Smooth muscle cell (in vitro differentiated cells): ENCODE measurements around the gene AKAP8. TPM values are rescaled to one million over a fixed set of nuclear protein-coding genes. Genes with fewer than 3 reads are reported as not detected.
"Not testable (repeated sequence)": the region's sequence is repeated elsewhere in the genome, so short reads cannot be mapped to it uniquely, and the experiment has no call there.

Experiments
- DNase-seq: peaks from one replicate; lab custom pipeline; 2025; ENCODE audit not compliant: unreplicated experiment; lab: John Stamatoyannopoulos, UW
- H2AFZ ChIP-seq: fragments of 200-600 bp; sonication (generic); 2 replicates; pipeline ENCODE4 v1.6.0; 2016; ENCODE audit warnings: antibody characterized with exemption, low read depth, mild to moderate bottlenecking
- H3F3A ChIP-seq: fragments of 200-600 bp; sonication (generic); 2 replicates; pipeline ENCODE4 v1.6.0; 2017; ENCODE audit warnings: antibody characterized with exemption, low read depth
- H3K27ac ChIP-seq: fragments of 200-600 bp; sonication (generic); 2 replicates; pipeline ENCODE4 v1.5.1; 2016; ENCODE audit warnings: low read depth, mild to moderate bottlenecking
- H3K27me3 ChIP-seq: fragments of 200-600 bp; sonication (generic); 2 replicates; pipeline ENCODE4 v1.6.1; 2016; ENCODE audit warnings: low read depth, mild to moderate bottlenecking
- H3K36me3 ChIP-seq: fragments of 200-600 bp; sonication (generic); 2 replicates; pipeline ENCODE4 v1.5.1; 2016; ENCODE audit warnings: low read depth
- H3K4me1 ChIP-seq: fragments of 200-600 bp; sonication (generic); 2 replicates; pipeline ENCODE4 v1.5.1; 2016; ENCODE audit warnings: low read depth
- H3K4me2 ChIP-seq: fragments of 200-600 bp; sonication (generic); 2 replicates; pipeline ENCODE4 v1.6.0; 2016; ENCODE audit warnings: mild to moderate bottlenecking
- H3K4me3 ChIP-seq: fragments of 200-600 bp; sonication (generic); 2 replicates; pipeline ENCODE4 v1.5.1; 2016; ENCODE audit warnings: mild to moderate bottlenecking
- H3K79me2 ChIP-seq: fragments of 200-600 bp; sonication (generic); 2 replicates; pipeline ENCODE4 v1.6.0; 2016; ENCODE audit warnings: low read depth, mild to moderate bottlenecking
- H3K9ac ChIP-seq: fragments of 200-600 bp; sonication (generic); 2 replicates; pipeline ENCODE4 v1.6.0; 2016; ENCODE audit warnings: low read depth
- H3K9me3 ChIP-seq: fragments of 200-600 bp; sonication (generic); replicated peaks from 2 replicates; pipeline ENCODE4 v1.5.1; 2016; ENCODE audit warnings: low read depth
- H4K20me1 ChIP-seq: fragments of 200-600 bp; sonication (generic); 2 replicates; pipeline ENCODE4 v1.6.0; 2016; ENCODE audit warnings: low read depth
- WGBS: methylation state at CpG from one replicate; pipeline ENCODE4 v1.1.7; 2016; ENCODE audit warnings: low lambda C conversion rate; 5-methylcytosine and 5-hydroxymethylcytosine counted together
- polyA plus RNA-seq: library from polyadenylated mRNA; unstranded; fragments of >200 nt; fragmentation: Nextera tagmentation; extraction: Ambion mirVana; gene quantifications from 2 replicates; pipeline ENCODE4 v1.2.1, GENCODE V29; 2016
- total RNA-seq: library from RNA; depleted of rRNA; stranded (reverse); fragments of >200 nt; gene quantifications from 2 replicates; pipeline ENCODE4 v1.2.3, GENCODE V29; 2014
- TF ChIP-seq, protein P1 (sequence below): fragments of 200-600 bp; sonication (generic); IDR thresholded peaks from 2 replicates; pipeline ENCODE4 v1.5.1; 2017; ENCODE audit warnings: borderline replicate concordance, mild to moderate bottlenecking, antibody characterized with exemption; ENCODE audit not compliant: insufficient read depth, poor library complexity, severe bottlenecking

The AKAP8 gene
- total and polyA plus RNA-seq, 2 experiments from 2014 or later, result 12.0 to 19.1 TPM

DNA sequence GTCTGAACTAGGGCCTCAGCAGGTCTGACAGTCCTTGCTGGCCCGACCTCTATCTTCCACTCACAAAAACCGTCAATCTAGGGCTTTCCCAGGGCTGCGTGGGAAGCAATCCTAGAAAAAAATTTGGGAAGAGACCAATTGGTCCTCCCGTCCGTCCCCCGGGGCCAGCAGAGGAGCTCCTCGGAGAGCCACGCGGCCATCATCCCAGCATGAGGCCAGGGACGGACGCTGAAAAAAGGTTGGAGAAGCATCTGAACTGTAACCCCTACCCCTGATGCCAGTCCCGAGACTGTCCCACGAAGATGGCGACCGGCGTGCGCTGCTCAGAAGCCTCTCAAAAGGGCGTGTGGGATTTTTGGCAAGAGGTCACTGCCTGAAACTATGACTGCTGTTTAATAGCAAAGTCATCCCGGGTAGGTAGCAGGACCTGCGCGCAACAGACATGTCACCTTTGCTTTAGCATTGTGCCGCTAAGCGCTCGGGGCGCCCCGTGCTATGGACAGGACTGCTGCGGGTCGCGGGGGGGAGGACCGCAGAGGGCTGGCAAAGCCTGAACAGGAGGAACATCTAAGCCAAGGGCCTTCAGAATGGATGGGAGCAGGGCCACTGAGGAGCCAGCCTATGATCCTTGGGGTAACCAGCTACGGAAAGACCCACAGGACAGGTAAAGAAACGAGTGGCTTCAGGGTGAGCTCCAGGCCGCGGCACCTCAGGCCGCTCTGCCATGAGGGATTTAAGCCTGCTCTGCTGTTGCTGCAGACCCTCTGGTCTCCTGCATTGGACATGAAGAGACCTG lies 10.6 kb downstream of the AKAP8 start:
- no peak overlapping the region for H3K27ac ChIP-seq
- no peak overlapping the region for H3K9ac ChIP-seq
- peaks cover 34% of the 10 kb centered on the region for H3K79me2 ChIP-seq
- H3K4me1 ChIP-seq, result no peaks in the 10 kb centered on the region
- no peaks in the 10 kb centered on the region for H3K27me3 ChIP-seq
- H4K20me1 ChIP-seq, result peaks cover 45% of the 10 kb centered on the region
- H2AFZ ChIP-seq, result no peak overlapping the region
- no peaks in the 10 kb centered on the region for H3K36me3 ChIP-seq
- TF ChIP-seq, protein P1, sequence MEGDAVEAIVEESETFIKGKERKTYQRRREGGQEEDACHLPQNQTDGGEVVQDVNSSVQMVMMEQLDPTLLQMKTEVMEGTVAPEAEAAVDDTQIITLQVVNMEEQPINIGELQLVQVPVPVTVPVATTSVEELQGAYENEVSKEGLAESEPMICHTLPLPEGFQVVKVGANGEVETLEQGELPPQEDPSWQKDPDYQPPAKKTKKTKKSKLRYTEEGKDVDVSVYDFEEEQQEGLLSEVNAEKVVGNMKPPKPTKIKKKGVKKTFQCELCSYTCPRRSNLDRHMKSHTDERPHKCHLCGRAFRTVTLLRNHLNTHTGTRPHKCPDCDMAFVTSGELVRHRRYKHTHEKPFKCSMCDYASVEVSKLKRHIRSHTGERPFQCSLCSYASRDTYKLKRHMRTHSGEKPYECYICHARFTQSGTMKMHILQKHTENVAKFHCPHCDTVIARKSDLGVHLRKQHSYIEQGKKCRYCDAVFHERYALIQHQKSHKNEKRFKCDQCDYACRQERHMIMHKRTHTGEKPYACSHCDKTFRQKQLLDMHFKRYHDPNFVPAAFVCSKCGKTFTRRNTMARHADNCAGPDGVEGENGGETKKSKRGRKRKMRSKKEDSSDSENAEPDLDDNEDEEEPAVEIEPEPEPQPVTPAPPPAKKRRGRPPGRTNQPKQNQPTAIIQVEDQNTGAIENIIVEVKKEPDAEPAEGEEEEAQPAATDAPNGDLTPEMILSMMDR, result no peak
- 98% methylated on average over 35 of the region's 35 CpGs for WGBS
- DNase-seq, result no peak
- no peak overlapping the region for H3K4me3 ChIP-seq
- no peaks in the 10 kb centered on the region for H3K9me3 ChIP-seq
- H3K4me2 ChIP-seq, result no peak overlapping the region
- no peaks in the 10 kb centered on the region for H3F3A ChIP-seq

DNA sequence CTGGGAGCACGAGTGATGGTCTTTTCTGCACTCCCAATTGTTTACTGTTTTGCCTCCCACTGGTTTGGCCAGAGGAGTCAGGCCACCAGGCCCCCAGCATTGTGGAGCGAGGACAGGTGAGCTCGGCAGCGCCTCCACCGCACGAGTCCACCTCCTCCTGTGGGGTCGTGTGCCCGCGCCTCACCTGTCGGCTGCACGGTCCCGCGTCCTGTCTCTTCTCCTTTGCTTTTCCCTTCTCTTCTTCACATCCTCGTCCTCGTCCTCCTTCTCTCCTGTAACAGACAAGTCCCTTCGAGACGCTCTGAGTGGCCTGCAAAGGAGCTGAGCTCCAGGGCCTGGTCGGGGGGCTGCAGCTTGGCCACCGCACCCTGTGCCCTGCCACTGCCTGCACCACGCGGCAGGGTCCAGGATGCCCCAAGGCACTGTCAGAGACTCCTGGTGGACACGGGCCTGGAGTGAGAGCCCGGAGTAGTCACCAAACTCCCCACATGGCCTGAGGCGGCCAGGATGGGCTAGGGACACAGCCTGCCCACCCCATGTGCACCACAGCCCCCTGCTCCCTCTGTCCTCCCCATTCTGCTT lies 11.4 kb downstream of the AKAP8 start:
- Histone ChIP-seq H3K27me3 (no peaks in the 10 kb centered on the region), H3K36me3 (no peaks in the 10 kb centered on the region), H2AFZ (no peak overlapping the region), H3K79me2 (peaks cover 25% of the 10 kb centered on the region), H3K9me3 (no peaks in the 10 kb centered on the region), H4K20me1 (peaks cover 36% of the 10 kb centered on the region), H3K27ac (no peak overlapping the region), H3K9ac (no peak overlapping the region), H3K4me1 (no peaks in the 10 kb centered on the region), H3K4me2 (no peak overlapping the region), H3F3A (no peaks in the 10 kb centered on the region), H3K4me3 (no peak overlapping the region)
- WGBS, result 98% methylated on average over 22 of the region's 24 CpGs
- DNase-seq, result no peak
- TF ChIP-seq, protein P1, result no peak

DNA sequence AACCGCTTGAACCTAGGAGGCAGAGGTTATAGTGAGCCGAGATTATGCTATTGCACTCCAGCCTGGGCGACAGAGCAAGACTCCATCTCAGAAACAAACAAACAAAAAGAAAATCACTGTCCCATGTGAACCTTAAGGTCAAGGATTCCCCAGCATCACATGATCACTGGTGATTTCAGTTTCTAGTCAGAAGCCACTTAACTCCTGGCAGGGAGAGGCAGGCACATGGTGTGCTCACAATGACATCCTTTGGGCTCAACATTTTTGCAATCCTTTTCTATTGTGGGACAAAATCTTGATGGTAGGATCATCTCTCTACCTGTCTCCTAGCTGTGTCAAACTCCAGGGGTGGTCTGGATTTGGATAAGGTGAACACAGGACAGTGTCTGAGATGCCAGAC lies 12.1 kb downstream of the AKAP8 start:
- Histone ChIP-seq H3K9me3 (no peaks in the 10 kb centered on the region), H3K4me1 (no peaks in the 10 kb centered on the region), H4K20me1 (peaks cover 29% of the 10 kb centered on the region), H3K9ac (no peak overlapping the region), H2AFZ (no peak overlapping the region), H3K27me3 (no peaks in the 10 kb centered on the region), H3K4me3 (no peak overlapping the region), H3K27ac (no peak overlapping the region), H3F3A (no peaks in the 10 kb centered on the region), H3K79me2 (peaks cover 18% of the 10 kb centered on the region), H3K4me2 (no peak overlapping the region), H3K36me3 (no peaks in the 10 kb centered on the region)
- 100% methylated on average over 3 of the region's 3 CpGs for WGBS
- DNase-seq, result no peak
- TF ChIP-seq, protein P1, result no peak

DNA sequence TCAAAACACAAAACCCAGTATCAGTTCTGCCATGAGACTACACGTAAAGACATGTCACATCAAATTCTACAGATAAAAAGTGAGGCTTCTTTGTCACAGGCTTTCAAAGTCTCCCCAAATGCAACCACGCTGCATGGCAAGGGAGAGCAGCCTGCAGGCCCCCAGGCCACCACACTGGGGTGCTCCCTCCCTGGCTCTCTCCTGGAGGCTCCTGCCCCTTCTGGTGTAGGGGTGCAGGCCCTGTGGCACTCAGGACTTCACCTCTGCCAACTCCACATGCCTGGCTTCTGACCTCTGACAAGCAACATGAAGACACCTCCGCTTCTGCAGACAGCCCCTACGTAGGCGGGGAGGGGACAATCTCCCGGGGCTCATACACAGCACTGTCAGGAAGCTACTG lies 14.3 kb downstream of the AKAP8 start:
- no peaks in the 10 kb centered on the region for H3K27me3 ChIP-seq
- no peak overlapping the region for H2AFZ ChIP-seq
- no peaks in the 10 kb centered on the region for H3F3A ChIP-seq
- H3K4me2 ChIP-seq, result no peak overlapping the region
- H3K36me3 ChIP-seq, result peaks cover 12% of the 10 kb centered on the region
- H3K9me3 ChIP-seq, result no peaks in the 10 kb centered on the region
- WGBS, result 96% methylated on average over 6 of the region's 6 CpGs
- no peak overlapping the region for H3K9ac ChIP-seq
- TF ChIP-seq, protein P1, result no peak
- H3K79me2 ChIP-seq, result peaks cover 7% of the 10 kb centered on the region
- no peak overlapping the region for H3K4me3 ChIP-seq
- no peak for DNase-seq
- peaks cover 13% of the 10 kb centered on the region for H4K20me1 ChIP-seq
- H3K4me1 ChIP-seq, result no peaks in the 10 kb centered on the region
- H3K27ac ChIP-seq, result no peak overlapping the region

DNA sequence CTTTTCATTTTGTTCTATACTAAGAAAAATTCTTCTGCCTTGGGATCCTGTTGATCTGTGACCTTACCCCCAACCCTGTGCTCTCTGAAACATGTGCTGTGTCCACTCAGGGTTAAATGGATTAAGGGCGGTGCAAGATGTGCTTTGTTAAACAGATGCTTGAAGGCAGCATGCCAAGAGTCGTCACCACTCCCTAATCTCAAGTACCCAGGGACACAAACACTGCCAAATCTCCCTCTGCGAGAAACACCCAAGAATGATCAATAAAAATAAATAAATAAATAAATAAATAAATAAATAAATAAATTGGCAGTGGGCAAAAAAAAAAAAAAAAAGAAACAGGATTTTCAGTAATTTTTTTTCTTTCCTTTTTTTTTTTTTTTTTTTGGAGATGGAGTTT lies 15.8 kb downstream of the AKAP8 start:
- H3F3A ChIP-seq, H3K79me2 ChIP-seq, H3K27me3 ChIP-seq, H3K27ac ChIP-seq, DNase-seq, H3K9ac ChIP-seq, H2AFZ ChIP-seq, H3K4me2 ChIP-seq, H3K9me3 ChIP-seq, H3K4me1 ChIP-seq, H3K4me3 ChIP-seq: not testable (repeated sequence)
- 99% methylated on average over 3 of the region's 3 CpGs for WGBS
- peaks cover 12% of the 10 kb centered on the region for H3K36me3 ChIP-seq
- H4K20me1 ChIP-seq, result peaks cover 21% of the 10 kb centered on the region
